H9 (cell line): ENCODE data around the gene TNFAIP2. TPM values are rescaled to one million over a fixed set of nuclear protein-coding genes. Genes with fewer than 3 reads are reported as not detected.

Experiments used
- DNase-seq: peaks from one replicate; pipeline ENCODE4 v3.0.0-alpha.2; 2017
- H2AFZ ChIP-seq: one replicate; pipeline ENCODE4 v1.6.1; 2013; ENCODE audit warnings: mild to moderate bottlenecking, low read length, control low read depth, moderate library complexity
- H2AK5ac ChIP-seq: 2 replicates; pipeline ENCODE4 v1.6.1; 2013; ENCODE audit warnings: low read length, control low read depth, mixed read lengths; ENCODE audit not compliant: insufficient read length
- H2BK120ac ChIP-seq: one replicate; pipeline ENCODE4 v1.6.1; 2013; ENCODE audit warnings: low read depth, mild to moderate bottlenecking, low read length, control low read depth, inconsistent platforms; ENCODE audit not compliant: poor library complexity, severe bottlenecking
- H2BK12ac ChIP-seq: 2 replicates; pipeline ENCODE4 v1.6.1; 2013; ENCODE audit warnings: low read length, control low read depth, mixed read lengths, low read depth; ENCODE audit not compliant: insufficient read length
- H2BK15ac ChIP-seq: 2 replicates; pipeline ENCODE4 v1.6.1; 2013; ENCODE audit warnings: low read depth, low read length, control low read depth
- H2BK20ac ChIP-seq: one replicate; pipeline ENCODE4 v1.6.1; 2013; ENCODE audit warnings: low read depth, mild to moderate bottlenecking, low read length, control low read depth, inconsistent platforms; ENCODE audit not compliant: poor library complexity, severe bottlenecking
- H2BK5ac ChIP-seq: 2 replicates; pipeline ENCODE4 v1.6.1; 2013; ENCODE audit warnings: low read length, control low read depth, mixed read lengths; ENCODE audit not compliant: insufficient read length
- H3K14ac ChIP-seq: 2 replicates; pipeline ENCODE4 v1.6.1; 2013; ENCODE audit warnings: low read length, control low read depth; ENCODE audit not compliant: insufficient read depth
- H3K18ac ChIP-seq: 2 replicates; pipeline ENCODE4 v1.6.1; 2013; ENCODE audit warnings: low read depth, mild to moderate bottlenecking, mixed read lengths, low read length, control low read depth; ENCODE audit not compliant: insufficient read length
- H3K23ac ChIP-seq: 2 replicates; pipeline ENCODE4 v1.6.1; 2013; ENCODE audit warnings: low read length, control low read depth, mixed read lengths, low read depth; ENCODE audit not compliant: insufficient read length
- H3K23me2 ChIP-seq: 2 replicates; pipeline ENCODE4 v1.6.1; 2013; ENCODE audit warnings: low read depth, mild to moderate bottlenecking, mixed read lengths, low read length, control low read depth; ENCODE audit not compliant: insufficient read length, poor library complexity, severe bottlenecking
- H3K27ac ChIP-seq: 2 replicates; pipeline ENCODE4 v1.5.1; 2013; ENCODE audit warnings: low read length, control low read depth, mixed read lengths, low read depth; ENCODE audit not compliant: insufficient read length
- H3K27me3 ChIP-seq: 2 replicates; pipeline ENCODE4 v1.6.1; 2013; ENCODE audit warnings: low read length, control low read depth, inconsistent platforms; ENCODE audit not compliant: insufficient read depth
- H3K4ac ChIP-seq: 2 replicates; pipeline ENCODE4 v1.6.1; 2013; ENCODE audit warnings: low read depth, mild to moderate bottlenecking, control low read depth, inconsistent platforms, low read length, moderate library complexity
- H3K4me1 ChIP-seq: 2 replicates; pipeline ENCODE4 v1.6.1; 2013; ENCODE audit warnings: low read length, control low read depth, inconsistent platforms; ENCODE audit not compliant: insufficient read depth
- H3K4me2 ChIP-seq: 2 replicates; pipeline ENCODE4 v1.6.1; 2013; ENCODE audit warnings: low read length, control low read depth, mixed read lengths; ENCODE audit not compliant: insufficient read length, insufficient read depth
- H3K56ac ChIP-seq: 2 replicates; pipeline ENCODE4 v1.6.1; 2013; ENCODE audit warnings: low read depth, mild to moderate bottlenecking, mixed read lengths, low read length, control low read depth; ENCODE audit not compliant: insufficient read length
- H3K79me1 ChIP-seq: 2 replicates; pipeline ENCODE4 v1.6.1; 2013; ENCODE audit warnings: low read depth, mild to moderate bottlenecking, moderate library complexity, low read length, control low read depth, inconsistent platforms; ENCODE audit not compliant: insufficient read depth, poor library complexity, severe bottlenecking
- H3K79me2 ChIP-seq: 2 replicates; pipeline ENCODE4 v1.6.1; 2013; ENCODE audit warnings: low read length, control low read depth, inconsistent platforms; ENCODE audit not compliant: insufficient read depth
- H3K9ac ChIP-seq: 2 replicates; pipeline ENCODE4 v1.6.1; 2013; ENCODE audit warnings: low read length, control low read depth, mixed read lengths; ENCODE audit not compliant: insufficient read length; ENCODE audit errors: extremely low read depth
- H3K9me3 ChIP-seq: one replicate; pipeline ENCODE4 v1.6.1; 2013; ENCODE audit warnings: low read depth, low read length, inconsistent platforms; ENCODE audit not compliant: control insufficient read depth
- H3T11ph ChIP-seq: one replicate; pipeline ENCODE4 v1.6.1; 2013; ENCODE audit warnings: mild to moderate bottlenecking, low read length, control low read depth, inconsistent platforms
- H4K20me1 ChIP-seq: one replicate; pipeline ENCODE4 v1.6.1; 2013; ENCODE audit not compliant: control insufficient read depth, insufficient read length, insufficient read depth
- H4K5ac ChIP-seq: 2 replicates; pipeline ENCODE4 v1.6.1; 2013; ENCODE audit warnings: low read depth, mild to moderate bottlenecking, mixed read lengths, low read length, control low read depth; ENCODE audit not compliant: insufficient read length
- H4K8ac ChIP-seq: replicated peaks from 2 replicates; pipeline ENCODE4 v1.6.1; 2013; ENCODE audit warnings: low read length, control low read depth, mixed read lengths, low read depth; ENCODE audit not compliant: insufficient read length
- H4K91ac ChIP-seq: 2 replicates; pipeline ENCODE4 v1.6.1; 2013; ENCODE audit warnings: low read depth, mild to moderate bottlenecking, moderate library complexity, mixed read lengths, low read length, control low read depth; ENCODE audit not compliant: insufficient read length
- H3K27ac Mint-ChIP-seq, 3 experiments: 2 replicates in 2 of 3; 3 replicates in 1 of 3; pipeline ENCODE4 v1.8.0; 2020 to 2021; ENCODE audit warnings: mixed read lengths in 3 of 3, mild to moderate bottlenecking in 1 of 3, moderate library complexity in 1 of 3
- H3K27me3 Mint-ChIP-seq: 2 replicates; pipeline ENCODE4 v1.8.0; 2021; ENCODE audit warnings: low read depth, mild to moderate bottlenecking, moderate library complexity, mixed read lengths
- H3K36me3 Mint-ChIP-seq, 3 experiments: 2 replicates in 2 of 3; 3 replicates in 1 of 3; pipeline ENCODE4 v1.8.0; 2020 to 2021; ENCODE audit warnings: low read depth in 3 of 3, mixed read lengths in 3 of 3; ENCODE audit not compliant: insufficient read depth in 1 of 3
- H3K4me1 Mint-ChIP-seq, 2 experiments: 2 replicates each; pipeline ENCODE4 v1.8.0; 2020; ENCODE audit warnings: mixed read lengths in 2 of 2
- H3K4me3 Mint-ChIP-seq, 2 experiments: 2 replicates in 1 of 2; 3 replicates in 1 of 2; pipeline ENCODE4 v1.8.0; 2020 to 2021; ENCODE audit warnings: mild to moderate bottlenecking in 2 of 2, mixed read lengths in 2 of 2, moderate library complexity in 1 of 2
- H3K9me3 Mint-ChIP-seq, 2 experiments: 2 replicates in 1 of 2; 3 replicates in 1 of 2; pipeline ENCODE4 v1.8.0; 2020; ENCODE audit warnings: mild to moderate bottlenecking in 2 of 2, mixed read lengths in 2 of 2, moderate library complexity in 1 of 2
- WGBS: extraction: QIAGEN DNeasy Blood & Tissue Kit; methylation state at CpG from one replicate; pipeline ENCODE4 v1.1.7; 2013; ENCODE audit warnings: missing lambda C conversion rate, low lambda C conversion rate, mixed read lengths; ENCODE audit not compliant: insufficient read length; ENCODE audit errors: extremely low coverage; 5-methylcytosine and 5-hydroxymethylcytosine counted together
- total RNA-seq: library from RNA; stranded (reverse); gene quantifications from 2 replicates; pipeline ENCODE4 v1.2.1, GENCODE V29; 2021
- TF ChIP-seq, protein P1 (sequence below): fragments of 200-600 bp; sonication (generic); conservative IDR thresholded peaks from 3 replicates; pipeline ENCODE4 v1.8.0; 2021; ENCODE audit warnings: antibody characterized with exemption, mild to moderate bottlenecking

The TNFAIP2 gene
- total RNA-seq, 1 experiment from 2014 or later: 29.3 TPM

DNA sequence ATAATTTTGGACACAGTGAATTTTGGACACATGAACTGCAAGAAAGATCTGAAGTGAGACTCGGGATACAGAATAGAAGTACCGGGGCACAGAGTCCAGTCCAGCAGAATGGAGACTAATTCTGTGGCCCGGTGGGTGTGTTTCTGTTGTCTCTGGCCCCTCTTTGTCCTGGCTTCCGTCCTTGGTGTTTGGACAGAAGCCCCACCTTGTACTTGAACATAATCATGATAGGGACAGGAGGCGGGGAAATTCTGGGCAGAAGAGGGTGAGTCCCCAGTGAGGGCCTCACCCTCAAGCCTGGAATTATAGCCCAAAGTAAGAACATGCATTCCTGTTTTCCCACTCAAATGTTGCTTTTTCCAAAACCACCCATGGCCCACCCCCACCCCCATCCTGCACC lies 39.9 kb downstream of the TNFAIP2 start:
- no CpG with 5 or more reads among the region's 5 CpGs for WGBS
- no peaks in the 10 kb centered on the region for H3K4me1 ChIP-seq
- Mint-ChIP-seq H3K4me3 (no peak overlapping the region), H3K4me1 (peaks cover 5 to 11% of the 10 kb centered on the region in 2 experiments; a peak in 3 of 4 replicates), H3K36me3 (peaks cover 0 to 5% (median 2%) of the 10 kb centered on the region in 3 experiments; a peak in 3 of 7 replicates), H3K27ac (no peak overlapping the region), H3K9me3 (peaks cover 0 to 12% of the 10 kb centered on the region in 2 experiments; a peak in 4 of 5 replicates), H3K27me3 (peaks cover 21% of the 10 kb centered on the region)
- H3K4ac ChIP-seq: no peak overlapping the region
- no peak for DNase-seq
- no peaks in the 10 kb centered on the region for H4K20me1 ChIP-seq
- H2AFZ ChIP-seq: no peak overlapping the region
- no peak overlapping the region for H4K5ac ChIP-seq
- no peak overlapping the region for H2BK12ac ChIP-seq
- peaks cover 14% of the 10 kb centered on the region for H3K9me3 ChIP-seq
- no peaks in the 10 kb centered on the region for H3K79me2 ChIP-seq
- no peak overlapping the region for H2BK15ac ChIP-seq
- no peak overlapping the region for H4K91ac ChIP-seq
- no peak overlapping the region for H2BK20ac ChIP-seq
- H3K18ac ChIP-seq: no peak overlapping the region
- no peaks in the 10 kb centered on the region for H3K79me1 ChIP-seq
- TF ChIP-seq, protein P1, sequence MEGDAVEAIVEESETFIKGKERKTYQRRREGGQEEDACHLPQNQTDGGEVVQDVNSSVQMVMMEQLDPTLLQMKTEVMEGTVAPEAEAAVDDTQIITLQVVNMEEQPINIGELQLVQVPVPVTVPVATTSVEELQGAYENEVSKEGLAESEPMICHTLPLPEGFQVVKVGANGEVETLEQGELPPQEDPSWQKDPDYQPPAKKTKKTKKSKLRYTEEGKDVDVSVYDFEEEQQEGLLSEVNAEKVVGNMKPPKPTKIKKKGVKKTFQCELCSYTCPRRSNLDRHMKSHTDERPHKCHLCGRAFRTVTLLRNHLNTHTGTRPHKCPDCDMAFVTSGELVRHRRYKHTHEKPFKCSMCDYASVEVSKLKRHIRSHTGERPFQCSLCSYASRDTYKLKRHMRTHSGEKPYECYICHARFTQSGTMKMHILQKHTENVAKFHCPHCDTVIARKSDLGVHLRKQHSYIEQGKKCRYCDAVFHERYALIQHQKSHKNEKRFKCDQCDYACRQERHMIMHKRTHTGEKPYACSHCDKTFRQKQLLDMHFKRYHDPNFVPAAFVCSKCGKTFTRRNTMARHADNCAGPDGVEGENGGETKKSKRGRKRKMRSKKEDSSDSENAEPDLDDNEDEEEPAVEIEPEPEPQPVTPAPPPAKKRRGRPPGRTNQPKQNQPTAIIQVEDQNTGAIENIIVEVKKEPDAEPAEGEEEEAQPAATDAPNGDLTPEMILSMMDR: no peak
- no peak overlapping the region for H3K23ac ChIP-seq
- no peak overlapping the region for H3K27ac ChIP-seq
- no peaks in the 10 kb centered on the region for H3K23me2 ChIP-seq
- H3K9ac ChIP-seq: no peak overlapping the region
- H3T11ph ChIP-seq: no peak overlapping the region
- H2BK120ac ChIP-seq: no peak overlapping the region
- H4K8ac ChIP-seq: no peak overlapping the region
- H3K56ac ChIP-seq: no peak overlapping the region
- no peak overlapping the region for H3K4me2 ChIP-seq
- no peak overlapping the region for H3K14ac ChIP-seq
- H2BK5ac ChIP-seq: no peak overlapping the region
- no peak overlapping the region for H2AK5ac ChIP-seq
- H3K27me3 ChIP-seq: no peaks in the 10 kb centered on the region
